Vagina (tissue), 2 donors: ENCODE measurements around the gene COL5A1.

Experiments used
- CTCF ChIP-seq, 3 experiments: fragments of 450-650 bp in 2 of 3; fragments of 200-600 bp in 1 of 3; sonication (generic) in 1 of 3; IDR thresholded peaks; one replicate each; pipeline ENCODE4 v1.5.1; 2017 to 2019; ENCODE audit warnings: antibody characterized with exemption in 3 of 3, mild to moderate bottlenecking in 2 of 3, moderate library complexity in 2 of 3
- POLR2A ChIP-seq, 2 donors: fragments of 450-650 bp; IDR thresholded peaks; one replicate each; pipeline ENCODE4 v1.6.1; 2017; ENCODE audit warnings: antibody characterized with exemption in 2 of 2, mild to moderate bottlenecking in 2 of 2, moderate library complexity in 2 of 2
- POLR2AphosphoS5 ChIP-seq, 2 donors: sonication (generic); formaldehyde crosslinking; IDR thresholded peaks; one replicate each; pipeline ENCODE4 v1.9.0; 2017; ENCODE audit warnings: antibody characterized with exemption in 2 of 2, mild to moderate bottlenecking in 2 of 2, low read depth in 1 of 2; ENCODE audit not compliant: insufficient read depth in 1 of 2

DNA sequence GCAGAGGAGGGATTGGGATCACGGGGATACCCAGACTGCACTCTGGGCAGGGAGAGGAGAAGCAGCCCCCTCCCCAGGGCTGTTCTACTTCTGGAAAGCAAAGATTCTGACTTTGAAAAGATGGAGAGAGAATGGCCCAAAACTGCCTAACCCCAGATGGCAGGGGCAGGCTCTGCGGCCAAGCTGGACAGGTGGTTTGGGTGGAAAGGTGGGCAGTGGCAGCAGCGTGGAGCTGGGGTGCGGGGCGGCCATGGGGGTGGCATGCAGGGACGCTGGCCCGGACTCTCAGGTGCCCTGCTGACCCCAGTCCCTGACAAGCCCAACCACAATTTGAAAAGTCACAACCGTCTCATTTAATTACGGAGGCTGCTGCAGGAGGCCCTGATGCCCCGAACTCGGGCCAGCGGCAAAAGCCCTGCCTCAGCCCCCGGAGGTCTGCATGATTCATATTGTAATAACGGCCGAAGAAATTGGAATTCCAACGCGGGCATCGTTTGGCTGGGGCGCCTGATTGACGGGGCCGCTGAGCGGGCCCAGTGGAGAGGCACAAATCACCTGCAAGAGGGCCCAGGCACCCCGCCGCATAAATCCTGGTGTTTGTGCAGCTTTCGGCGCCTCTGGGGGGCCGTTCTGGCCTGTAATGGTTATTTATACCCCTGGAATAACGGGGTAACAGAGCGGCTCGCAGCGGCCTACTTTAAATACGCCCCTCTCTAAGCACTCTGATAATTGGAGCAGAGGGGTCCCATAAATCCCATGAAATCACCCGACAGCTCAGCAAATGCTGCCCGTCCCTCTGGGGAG lies 197.2 kb downstream of the COL5A1 start:
- no peak for TF ChIP-seq CTCF (IDR thresholded peaks at IDR 0.05)
- TF ChIP-seq POLR2AphosphoS5 (IDR thresholded peaks at IDR 0.05; ENCODE audit: insufficient read depth in 1 of 2, low read depth in 1 of 2), result no peak
- no peak for TF ChIP-seq POLR2A (IDR thresholded peaks at IDR 0.05)
